HCT116 (cell line): ENCODE data around the gene ITGAL. TPM values are rescaled to one million over a fixed set of nuclear protein-coding genes. Genes with fewer than 3 reads are reported as not detected.

ENCODE experiments used
- ATAC-seq: fragments of 200-7000 bp; cut with Tn5 transposase; 2 replicates; pipeline ENCODE4 v1.9.1; 2020; ENCODE audit warnings: mild to moderate bottlenecking, moderate library complexity
- BruUV-seq: library from RNA; stranded (reverse); fragments of 400-500 nt; replicated peaks from 2 replicates; lab custom pipeline; 2021; lab: Mats Ljungman, UMichigan
- CTCF ChIA-PET: fragments of 300-600 bp; sonication (Branson Sonifier 250); formaldehyde crosslinking; loops from one replicate; lab custom pipeline; 2021; ENCODE audit warnings: antibody characterized with exemption; lab: Charles Lee
- POLR2A ChIA-PET: fragments of 300-600, 350-600 bp; sonication (Branson Sonifier 250); formaldehyde crosslinking; loops from one replicate; lab custom pipeline; 2021; ENCODE audit warnings: antibody characterized with exemption; lab: Charles Lee
- RAD21 ChIA-PET, 2 experiments: fragments of 300-600 bp; sonication (Branson Sonifier 250); formaldehyde crosslinking; loops; one replicate each; lab custom pipeline; 2023; ENCODE audit warnings: low total read pairs in 2 of 2; ENCODE audit not compliant: uncharacterized antibody in 2 of 2, unreplicated experiment in 2 of 2, low non-redundant PET in 1 of 2; lab: Charles Lee
- DNase-seq: peaks from one replicate; pipeline ENCODE4 v3.0.0-alpha.2; 2010; ENCODE audit warnings: low read depth, low spot score
- H2AFZ ChIP-seq: fragments of 200-600 bp; shearing (Covaris generic), sonication (generic); 2 replicates; pipeline ENCODE4 v1.6.1; 2017; ENCODE audit warnings: low read depth, mixed run types, mixed read lengths, antibody characterized with exemption, low read length; ENCODE audit not compliant: poor library complexity, severe bottlenecking
- H3K27ac ChIP-seq: 2 replicates; pipeline ENCODE4 v1.5.1; 2012; ENCODE audit warnings: low read depth, low read length
- H3K27me3 ChIP-seq: fragments of 200-600 bp; sonication (generic); 2 replicates; pipeline ENCODE4 v1.6.1; 2016; ENCODE audit warnings: mixed run types, low read length, mixed read lengths; ENCODE audit not compliant: insufficient read depth
- H3K36me3 ChIP-seq, 2 experiments: fragments of 200-500 bp in 1 of 2; fragments of 200-600 bp in 1 of 2; sonication (Bioruptor generic) in 1 of 2; sonication (generic) in 1 of 2; 2 replicates each; pipeline versions ENCODE4 v1.5.1 to v1.6.1; 2014 to 2016; ENCODE audit warnings: low read length in 2 of 2, inconsistent platforms in 1 of 2, mixed read lengths in 1 of 2, mixed run types in 1 of 2; ENCODE audit not compliant: insufficient read depth in 2 of 2, control insufficient read depth in 1 of 2
- H3K4me1 ChIP-seq, 2 experiments: fragments of 200-600 bp in 1 of 2; sonication (generic) in 1 of 2; 2 replicates each; pipeline versions ENCODE4 v1.5.1 to v1.6.1; 2012 to 2017; ENCODE audit warnings: low read length in 2 of 2, inconsistent platforms in 1 of 2, mild to moderate bottlenecking in 1 of 2, mixed read lengths in 1 of 2, mixed run types in 1 of 2, moderate library complexity in 1 of 2; ENCODE audit not compliant: insufficient read depth in 2 of 2, control insufficient read depth in 1 of 2
- H3K4me2 ChIP-seq: fragments of 200-600 bp; sonication (generic); 2 replicates; pipeline ENCODE4 v1.6.1; 2017; ENCODE audit warnings: mixed run types, low read length, mixed read lengths
- H3K4me3 ChIP-seq, 2 experiments: fragments of 200-600 bp in 1 of 2; sonication (generic) in 1 of 2; replicated peaks in 1 of 2; 2 replicates each; pipeline ENCODE4 v1.5.1; 2011 to 2016; ENCODE audit warnings: low read length in 2 of 2, control low read depth in 1 of 2, low read depth in 1 of 2, mild to moderate bottlenecking in 1 of 2, mixed read lengths in 1 of 2, mixed run types in 1 of 2
- H3K79me2 ChIP-seq: fragments of 200-600 bp; sonication (generic); 2 replicates; pipeline ENCODE4 v1.6.1; 2017; ENCODE audit warnings: mild to moderate bottlenecking, mixed run types, low read length, moderate library complexity, mixed read lengths; ENCODE audit not compliant: insufficient read depth
- H3K9ac ChIP-seq: fragments of 200-600 bp; sonication (generic); 2 replicates; pipeline ENCODE4 v1.6.1; 2016; ENCODE audit warnings: low read length, mixed read lengths
- H3K9me2 ChIP-seq: fragments of 200-600 bp; sonication (generic), shearing (Covaris generic); 2 replicates; pipeline ENCODE4 v1.6.1; 2017; ENCODE audit warnings: mixed run types, mild to moderate bottlenecking, moderate library complexity; ENCODE audit not compliant: insufficient read depth
- H3K9me3 ChIP-seq, 2 experiments: fragments of 200-500 bp in 1 of 2; fragments of 200-600 bp in 1 of 2; sonication (Bioruptor generic) in 1 of 2; sonication (generic) in 1 of 2; 2 replicates each; pipeline ENCODE4 v1.6.1; 2014 to 2017; ENCODE audit warnings: low read length in 2 of 2, mixed read lengths in 2 of 2, inconsistent platforms in 1 of 2, low read depth in 1 of 2, mild to moderate bottlenecking in 1 of 2, mixed run types in 1 of 2, moderate library complexity in 1 of 2; ENCODE audit not compliant: control insufficient read depth in 1 of 2, insufficient read depth in 1 of 2
- H4K20me1 ChIP-seq: fragments of 200-600 bp; sonication (generic), shearing (Covaris generic); 2 replicates; pipeline ENCODE4 v1.6.1; 2017; ENCODE audit warnings: mixed run types, mild to moderate bottlenecking, moderate library complexity; ENCODE audit not compliant: insufficient read depth
- CEBPB ChIP-seq: IDR thresholded peaks from 2 replicates; pipeline ENCODE4 v1.6.1; 2012; ENCODE audit warnings: low read depth
- EZH2 ChIP-seq: fragments of 200-600 bp; sonication (generic); IDR thresholded peaks from 2 replicates; pipeline ENCODE4 v1.6.1; 2017; ENCODE audit warnings: antibody characterized with exemption, mixed run types
- FOSL1 ChIP-seq: IDR thresholded peaks from 2 replicates; pipeline ENCODE4 v1.6.1; 2012; ENCODE audit warnings: low read depth
- RAD21 ChIP-seq: IDR thresholded peaks from 2 replicates; pipeline ENCODE4 v1.6.1; 2012; ENCODE audit warnings: low read depth, mild to moderate bottlenecking
- SIN3A ChIP-seq: IDR thresholded peaks from 2 replicates; pipeline ENCODE4 v1.6.1; 2012; ENCODE audit warnings: low read depth
- SP1 ChIP-seq: IDR thresholded peaks from 2 replicates; pipeline ENCODE4 v1.6.1; 2012; ENCODE audit warnings: low read depth
- YY1 ChIP-seq: IDR thresholded peaks from 2 replicates; pipeline ENCODE4 v1.6.1; 2011; ENCODE audit warnings: low read length, low read depth, moderate library complexity, mild to moderate bottlenecking; ENCODE audit not compliant: insufficient replicate concordance; ENCODE audit errors: extremely low read depth
- intact Hi-C: fragments of 100-400 bp; cut with micrococcal nuclease; formaldehyde crosslinking; loops from 2 replicates; pipeline ENCODE4 v1.10.0; 2022
- total RNA-seq: library from RNA; stranded (reverse); gene quantifications from one replicate; pipeline ENCODE4 v1.2.1, GENCODE V29; 2021; ENCODE audit not compliant: unreplicated experiment
- TF ChIP-seq, protein P1 (sequence below), 3 experiments: fragments of 200-600 bp in 1 of 3; sonication (generic) in 1 of 3; IDR thresholded peaks in 2 of 3; conservative IDR thresholded peaks in 1 of 3; 2 replicates each; pipeline ENCODE4 v1.5.1; 2012 to 2017; ENCODE audit warnings: low read depth in 2 of 3, low read length in 2 of 3, antibody characterized with exemption in 1 of 3, borderline replicate concordance in 1 of 3, control low read depth in 1 of 3, mild to moderate bottlenecking in 1 of 3, mixed read lengths in 1 of 3, mixed run types in 1 of 3, moderate library complexity in 1 of 3; ENCODE audit not compliant: insufficient read depth in 1 of 3

The ITGAL gene
- total RNA-seq, 1 experiment from 2014 or later = 1.4 TPM

DNA sequence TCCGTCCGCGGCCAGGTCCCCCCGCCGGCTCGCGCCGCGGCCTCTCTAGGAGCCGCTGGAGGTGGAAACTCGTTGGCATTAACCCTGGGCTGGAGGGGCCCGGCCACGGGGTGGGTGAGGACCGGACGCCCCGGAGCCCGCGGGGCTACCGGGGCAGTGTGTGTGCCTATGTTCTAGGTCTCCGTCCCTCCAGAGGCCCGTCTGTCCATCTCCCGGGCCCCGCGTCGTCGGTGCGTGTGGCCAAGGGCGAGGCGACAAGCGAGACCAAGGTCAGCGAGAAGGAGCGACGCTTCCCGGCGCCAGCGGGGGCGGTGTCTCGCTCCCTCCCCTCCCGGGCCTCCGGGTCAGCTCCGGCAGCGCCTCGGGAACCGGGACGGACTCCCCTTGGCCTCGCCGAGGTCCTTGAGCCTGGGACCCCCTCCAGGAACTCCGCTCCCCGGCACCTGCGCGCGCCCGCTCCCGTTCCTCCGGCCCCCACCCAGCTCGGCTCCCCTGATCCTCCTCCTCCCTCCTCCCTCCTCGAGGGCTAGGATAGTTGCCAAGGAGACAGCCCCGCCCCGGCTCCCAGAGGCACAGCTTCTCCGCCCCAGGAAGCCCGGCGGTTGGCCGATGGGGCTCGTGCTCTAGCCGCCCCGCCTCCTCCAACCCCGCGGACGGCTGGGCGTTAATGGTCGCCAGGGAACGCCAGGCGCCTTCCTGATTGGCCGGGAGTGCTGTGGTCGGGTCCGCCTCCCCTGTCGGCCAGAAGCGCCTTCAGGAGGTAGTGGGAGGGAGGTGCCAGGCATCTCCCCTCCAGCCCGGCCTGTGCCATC is 54.5 kb downstream of the ITGAL start (continued):
- TF ChIP-seq SIN3A (no peak), YY1 (peak; percentile 81), RAD21 (no peak), CEBPB (no peak), SP1 (peak; percentile 59; the same call in 1 of the 2 replicates)
- TF ChIP-seq, all 23 proteins: peak for 6

DNA sequence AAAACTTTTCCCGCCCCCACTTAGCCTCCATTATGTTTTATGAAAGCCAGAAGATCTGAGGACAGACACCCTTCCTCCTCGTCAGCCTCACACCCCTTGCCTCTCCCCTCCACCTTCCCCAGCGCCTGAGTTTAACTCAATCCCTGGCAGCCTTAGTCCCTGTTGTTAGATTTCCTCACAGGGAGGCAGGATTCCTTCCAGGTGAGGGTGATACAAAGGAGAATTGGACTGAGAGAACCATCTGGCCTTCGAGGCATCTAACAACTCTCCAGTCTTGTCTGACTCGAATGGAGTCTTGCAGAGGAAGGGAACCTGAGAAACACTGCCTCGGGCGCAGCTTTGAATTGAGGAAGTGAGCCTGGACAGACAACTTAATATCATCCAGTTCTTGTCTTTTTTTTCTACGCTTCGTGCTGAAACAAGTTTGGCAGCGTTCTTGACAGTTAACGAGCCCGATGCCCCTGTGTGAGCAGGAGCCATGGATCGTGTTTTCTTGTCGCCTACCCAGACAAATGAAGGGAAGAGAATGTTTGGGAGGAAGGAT is 55.2 kb downstream of the ITGAL start:
- no peaks in the 10 kb centered on the region for H3K27me3 ChIP-seq
- no peaks in the 10 kb centered on the region for H3K9me2 ChIP-seq
- no peaks in the 10 kb centered on the region for H3K9me3 ChIP-seq
- DNase-seq (no peak), ATAC-seq (no peak)
- CTCF ChIA-PET = interaction anchor here (0.8 to 0.9 kb wide), 2 partner anchors 8 to 31 kb away, joined by 3 to 6 read pairs; partner anchors contain the start of gene ZNF764
- TF ChIP-seq FOSL1 (no peak), EZH2 (no peak), RAD21 (no peak)
- TF ChIP-seq, protein P1, sequence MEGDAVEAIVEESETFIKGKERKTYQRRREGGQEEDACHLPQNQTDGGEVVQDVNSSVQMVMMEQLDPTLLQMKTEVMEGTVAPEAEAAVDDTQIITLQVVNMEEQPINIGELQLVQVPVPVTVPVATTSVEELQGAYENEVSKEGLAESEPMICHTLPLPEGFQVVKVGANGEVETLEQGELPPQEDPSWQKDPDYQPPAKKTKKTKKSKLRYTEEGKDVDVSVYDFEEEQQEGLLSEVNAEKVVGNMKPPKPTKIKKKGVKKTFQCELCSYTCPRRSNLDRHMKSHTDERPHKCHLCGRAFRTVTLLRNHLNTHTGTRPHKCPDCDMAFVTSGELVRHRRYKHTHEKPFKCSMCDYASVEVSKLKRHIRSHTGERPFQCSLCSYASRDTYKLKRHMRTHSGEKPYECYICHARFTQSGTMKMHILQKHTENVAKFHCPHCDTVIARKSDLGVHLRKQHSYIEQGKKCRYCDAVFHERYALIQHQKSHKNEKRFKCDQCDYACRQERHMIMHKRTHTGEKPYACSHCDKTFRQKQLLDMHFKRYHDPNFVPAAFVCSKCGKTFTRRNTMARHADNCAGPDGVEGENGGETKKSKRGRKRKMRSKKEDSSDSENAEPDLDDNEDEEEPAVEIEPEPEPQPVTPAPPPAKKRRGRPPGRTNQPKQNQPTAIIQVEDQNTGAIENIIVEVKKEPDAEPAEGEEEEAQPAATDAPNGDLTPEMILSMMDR (IDR thresholded peaks at IDR 0.05 in 2 of 3, conservative IDR thresholded peaks at IDR 0.05 in 1 of 3; ENCODE audit: borderline replicate concordance in 1 of 3, insufficient read depth in 1 of 3, low read depth in 2 of 3, low read length in 2 of 3) = 0 out of 6 replicates have a peak, but pooled peaks of 1 of the 3 experiments have one; percentile 5
- peak overlapping the region; percentile 69 to 77 for H3K4me3 ChIP-seq
- H2AFZ ChIP-seq = no peak overlapping the region
- peak overlapping the region; percentile 51 for H3K27ac ChIP-seq
- peaks cover 12% of the 10 kb centered on the region for H3K79me2 ChIP-seq
- TSS peak; percentile 89 for BruUV-seq
- no peaks in the 10 kb centered on the region; a peak in 1 of 4 replicates for H3K36me3 ChIP-seq
- RAD21 ChIA-PET = no interaction called here
- POLR2A ChIA-PET = interaction anchor here (0.6 to 1.3 kb wide), 6 partner anchors 8 to 98 kb away, joined by 3 to 6 read pairs (median 3); partner anchors contain the start of genes DCTPP1 and ZNF764
- intact Hi-C loops = loop anchor here (5.0 kb wide), 1 partner anchor 95 kb away; the partner anchor contains the start of gene DCTPP1
- H3K4me2 ChIP-seq = peak overlapping the region; percentile 84
- peak overlapping the region; percentile 91 for H3K9ac ChIP-seq
- no peaks in the 10 kb centered on the region for H4K20me1 ChIP-seq
- H3K4me1 ChIP-seq = peaks cover 7 to 23% of the 10 kb centered on the region in 2 experiments
